Superior temporal gyrus (tissue), 1 donor: Measurements from ENCODE around the gene TRIM40.
"Not testable (repeated sequence)": the region's sequence is repeated elsewhere in the genome, so short reads cannot be mapped to it uniquely, and the experiment has no call there.

Source experiments
- DNase-seq: peaks from one replicate; pipeline ENCODE4 v3.0.0-alpha.2; 2016; ENCODE audit errors: extremely low spot score

TRIM40 gene

GRCh38 chr6:30163090-30163917 lies 27.4 kb downstream of the TRIM40 start, which contains the start of gene TRIM15:
Gene TRIM15, plus strand, starts transcription at chr6:30163546. Its CDS starts 139 bp downstream, at chr6:30163685.
- no peak for DNase-seq

DNA sequence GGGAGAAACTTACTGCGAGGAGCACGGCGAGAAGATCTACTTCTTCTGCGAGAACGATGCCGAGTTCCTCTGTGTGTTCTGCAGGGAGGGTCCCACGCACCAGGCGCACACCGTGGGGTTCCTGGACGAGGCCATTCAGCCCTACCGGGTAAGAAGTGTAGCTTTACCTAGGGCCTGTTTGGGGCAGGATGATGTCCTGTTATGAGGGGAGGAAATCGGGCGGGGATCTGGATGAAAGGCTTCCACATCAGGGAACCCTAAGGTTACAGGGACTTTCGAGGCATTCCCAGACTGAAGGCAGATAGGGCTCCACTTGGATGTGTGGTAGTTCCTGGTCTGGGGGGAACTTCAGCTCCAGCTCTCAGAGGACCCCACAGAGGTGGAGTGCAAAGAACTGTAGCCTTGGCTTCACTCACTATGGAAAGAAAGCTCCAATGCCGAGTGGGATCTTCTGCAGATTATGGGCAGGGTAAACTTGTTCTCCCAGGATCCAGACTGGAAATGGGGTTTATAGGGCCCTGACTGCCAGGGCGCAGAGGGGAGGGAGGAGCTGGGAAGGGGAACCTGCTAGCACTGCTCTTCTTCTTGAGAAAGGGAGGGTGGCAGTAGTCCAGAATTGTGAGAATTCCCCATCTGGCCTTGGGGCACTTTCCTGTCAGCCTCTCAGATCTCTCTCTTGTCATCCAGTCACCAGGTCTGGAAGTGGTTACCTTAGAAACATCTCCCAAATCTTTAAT lies 28.1 kb downstream of the TRIM40 start:
- no peak for DNase-seq

GRCh38 chr6:30164714-30165113 lies 28.8 kb downstream of the TRIM40 start:
- DNase-seq, result no peak

GRCh38 chr6:30165238-30165637 lies 29.3 kb downstream of the TRIM40 start:
- not testable (repeated sequence) for DNase-seq

DNA sequence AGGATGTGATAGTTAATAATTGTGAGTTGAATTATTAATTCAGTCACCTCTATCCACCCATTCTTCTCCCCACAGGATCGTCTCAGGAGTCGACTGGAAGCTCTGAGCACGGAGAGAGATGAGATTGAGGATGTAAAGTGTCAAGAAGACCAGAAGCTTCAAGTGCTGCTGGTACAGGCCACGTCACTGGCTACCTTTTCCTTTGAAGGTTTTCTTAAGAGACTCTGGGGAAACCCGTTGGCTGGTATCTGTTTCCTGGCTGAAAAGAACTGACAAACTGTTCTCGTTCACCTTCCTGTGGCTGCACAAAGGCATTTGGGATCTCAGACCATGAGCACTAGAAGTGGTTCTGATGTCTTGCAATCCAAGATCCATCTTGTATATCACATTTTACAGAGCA lies 31.2 kb downstream of the TRIM40 start:
- no peak for DNase-seq

- DNase-seq, result no peak
Measured at GRCh38 chr6:30168741-30169140, 32.8 kb downstream of the TRIM40 start.

DNA sequence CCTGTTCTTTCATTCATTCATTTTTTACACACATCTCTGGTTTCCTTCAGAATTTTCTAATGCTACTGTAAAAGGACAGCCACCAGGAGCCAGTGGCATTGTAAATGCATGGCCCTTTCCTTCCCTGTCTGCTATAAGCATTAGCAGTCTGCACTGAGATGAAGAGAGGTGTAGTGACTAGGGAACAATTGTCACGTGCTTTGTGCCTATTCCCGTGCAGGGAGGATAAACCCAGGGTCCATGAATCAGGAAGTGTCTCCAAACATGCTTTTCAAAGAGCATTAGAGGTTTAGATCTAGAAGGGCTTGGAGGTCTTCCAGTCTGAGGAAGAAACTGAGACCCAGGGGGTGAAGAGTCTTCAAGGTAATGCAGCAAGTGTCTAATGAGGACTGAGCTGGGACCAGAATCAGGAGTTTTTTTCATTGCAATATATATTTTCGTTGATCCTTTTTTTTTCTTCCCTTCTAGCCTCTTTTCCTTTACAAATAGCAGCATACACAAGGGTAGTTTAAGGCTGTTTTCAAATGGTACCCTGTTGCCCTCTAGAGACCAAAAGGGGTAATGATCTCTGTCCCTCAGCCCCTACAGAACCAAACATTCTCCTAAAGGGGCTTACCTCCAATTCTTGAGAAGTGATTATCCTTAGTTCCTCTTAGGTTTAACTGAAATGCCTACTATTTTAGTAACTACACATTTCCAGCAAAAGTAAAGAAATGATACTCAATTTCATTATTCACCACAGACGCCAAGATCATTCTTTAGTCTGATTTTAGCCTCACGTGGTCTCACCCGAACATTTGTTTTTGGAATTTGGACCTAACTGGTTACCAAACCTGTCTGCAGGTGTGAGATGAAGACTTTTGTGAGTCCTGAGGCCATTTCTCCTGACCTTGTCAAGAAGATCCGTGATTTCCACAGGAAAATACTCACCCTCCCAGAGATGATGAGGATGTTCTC lies 34.0 kb downstream of the TRIM40 start:
- peak; percentile 72 for DNase-seq

DNA sequence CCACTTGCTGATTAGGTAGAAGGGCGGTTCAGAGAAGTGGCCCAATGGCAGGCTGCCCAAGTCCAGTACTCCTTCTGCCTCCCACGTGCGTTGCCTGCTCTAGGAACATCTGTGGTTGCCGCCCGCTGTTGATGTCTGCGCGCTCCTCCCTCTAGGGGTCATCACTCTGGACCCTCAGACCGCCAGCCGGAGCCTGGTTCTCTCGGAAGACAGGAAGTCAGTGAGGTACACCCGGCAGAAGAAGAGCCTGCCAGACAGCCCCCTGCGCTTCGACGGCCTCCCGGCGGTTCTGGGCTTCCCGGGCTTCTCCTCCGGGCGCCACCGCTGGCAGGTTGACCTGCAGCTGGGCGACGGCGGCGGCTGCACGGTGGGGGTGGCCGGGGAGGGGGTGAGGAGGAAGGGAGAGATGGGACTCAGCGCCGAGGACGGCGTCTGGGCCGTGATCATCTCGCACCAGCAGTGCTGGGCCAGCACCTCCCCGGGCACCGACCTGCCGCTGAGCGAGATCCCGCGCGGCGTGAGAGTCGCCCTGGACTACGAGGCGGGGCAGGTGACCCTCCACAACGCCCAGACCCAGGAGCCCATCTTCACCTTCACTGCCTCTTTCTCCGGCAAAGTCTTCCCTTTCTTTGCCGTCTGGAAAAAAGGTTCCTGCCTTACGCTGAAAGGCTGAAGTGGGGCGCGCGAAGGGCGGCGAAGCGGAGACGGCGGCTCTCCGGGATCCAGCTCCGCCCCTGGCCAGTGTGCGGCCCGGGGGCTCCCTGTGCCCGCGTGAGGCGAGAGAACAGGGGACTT lies 35.9 kb downstream of the TRIM40 start:
- no peak for DNase-seq

DNA sequence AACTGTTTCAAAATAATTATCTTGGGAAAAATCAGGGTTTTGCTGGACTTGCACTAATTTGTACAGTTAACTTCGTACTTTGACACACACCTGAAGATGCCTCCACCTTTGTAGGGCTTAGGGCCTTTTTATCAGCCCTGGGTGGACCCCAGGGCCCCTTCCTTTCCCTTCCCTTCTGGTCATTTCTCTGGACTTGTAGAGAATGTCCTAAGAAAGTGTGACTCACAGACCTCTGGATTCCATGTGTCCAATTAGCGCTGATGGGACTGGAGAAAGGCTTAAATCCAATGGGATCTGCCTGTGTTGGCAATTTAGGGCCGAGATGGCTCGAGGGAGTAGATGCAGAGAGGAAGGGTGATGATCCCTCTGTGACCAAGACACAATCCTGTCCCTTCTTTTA lies 36.7 kb downstream of the TRIM40 start:
- DNase-seq, result no peak

DNA sequence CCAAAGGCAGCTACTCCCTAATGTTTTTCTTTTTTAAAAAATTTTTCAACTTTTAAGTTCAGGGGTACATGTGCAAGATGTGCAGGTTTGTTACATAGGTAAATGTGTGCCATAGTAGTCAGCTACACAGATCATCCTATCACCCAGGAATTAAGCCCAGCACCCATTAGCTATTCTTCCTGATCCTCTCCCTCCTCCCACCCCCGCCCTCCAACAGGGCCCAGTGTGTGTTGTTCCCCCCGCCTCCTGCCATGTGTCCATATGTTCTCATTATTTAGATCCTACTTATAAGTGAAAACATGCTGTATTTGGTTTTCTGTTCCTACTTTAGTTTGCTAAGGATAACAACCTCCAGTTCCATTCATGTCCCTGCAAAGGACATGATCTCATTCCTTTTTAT lies 39.8 kb downstream of the TRIM40 start:
- DNase-seq, result no peak

- DNase-seq, result no peak
Measured at GRCh38 chr6:30178837-30179236, 42.9 kb downstream of the TRIM40 start.

GRCh38 chr6:30180145-30180544 lies 44.2 kb downstream of the TRIM40 start:
- DNase-seq, result no peak

GRCh38 chr6:30184417-30185031 lies 48.6 kb downstream of the TRIM40 start:
- DNase-seq, result no peak

DNA sequence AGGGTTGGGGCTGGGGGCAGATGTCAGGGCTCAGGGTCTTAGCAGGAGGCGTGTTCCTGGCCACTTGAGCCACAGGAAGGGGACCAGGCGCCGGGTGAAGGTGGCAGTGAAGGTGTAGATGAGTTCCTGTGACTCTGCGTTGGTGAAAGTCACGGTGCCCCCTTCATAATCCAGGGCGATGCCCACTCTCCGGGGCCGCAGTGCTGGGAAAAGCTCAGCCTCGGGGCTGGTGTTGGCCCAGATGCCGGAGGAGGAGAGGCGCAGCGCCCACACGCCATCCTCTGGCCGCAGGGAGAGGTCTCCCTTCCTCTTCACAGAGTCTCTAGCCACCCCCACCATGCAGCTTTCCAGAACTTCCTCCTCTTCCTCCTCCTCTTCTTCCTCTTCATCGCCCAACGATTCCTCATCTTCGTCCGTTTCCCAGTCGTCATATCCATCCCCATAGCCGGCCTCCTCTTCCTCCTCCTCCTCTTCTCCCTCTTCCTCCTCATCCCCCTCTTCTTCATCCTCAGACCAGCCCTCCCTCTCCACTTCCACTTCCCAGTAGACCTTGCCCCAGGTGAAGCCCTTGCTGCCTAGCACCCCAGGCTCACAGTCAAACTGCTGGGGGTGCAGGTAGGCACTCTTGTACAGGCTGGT lies 50.0 kb downstream of the TRIM40 start:
- DNase-seq, result no peak

DNA sequence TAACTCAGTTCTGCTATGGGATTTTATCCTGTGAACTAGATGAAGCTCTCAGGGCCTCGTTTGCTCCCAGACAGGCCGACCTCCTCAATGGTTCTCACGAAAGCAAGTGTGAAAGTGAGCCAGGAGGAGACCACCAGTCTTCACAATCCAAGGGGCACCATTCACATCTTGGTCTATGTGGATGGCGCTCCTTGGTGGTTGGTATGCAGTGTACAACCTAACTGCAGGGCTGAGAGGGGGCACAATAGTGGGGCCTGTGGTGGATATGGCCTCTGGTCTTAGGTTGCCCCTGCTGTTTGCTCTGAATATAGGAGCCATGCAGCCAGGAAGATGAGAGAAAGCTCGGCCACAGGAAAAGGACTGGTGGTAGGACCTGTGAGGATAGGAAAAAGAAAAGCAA lies 52.6 kb downstream of the TRIM40 start:
- no peak for DNase-seq

- DNase-seq, result no peak
Measured at GRCh38 chr6:30192076-30192475, 56.1 kb downstream of the TRIM40 start.

- DNase-seq, result no peak
Measured at GRCh38 chr6:30194797-30195690, 59.1 kb downstream of the TRIM40 start.

DNA sequence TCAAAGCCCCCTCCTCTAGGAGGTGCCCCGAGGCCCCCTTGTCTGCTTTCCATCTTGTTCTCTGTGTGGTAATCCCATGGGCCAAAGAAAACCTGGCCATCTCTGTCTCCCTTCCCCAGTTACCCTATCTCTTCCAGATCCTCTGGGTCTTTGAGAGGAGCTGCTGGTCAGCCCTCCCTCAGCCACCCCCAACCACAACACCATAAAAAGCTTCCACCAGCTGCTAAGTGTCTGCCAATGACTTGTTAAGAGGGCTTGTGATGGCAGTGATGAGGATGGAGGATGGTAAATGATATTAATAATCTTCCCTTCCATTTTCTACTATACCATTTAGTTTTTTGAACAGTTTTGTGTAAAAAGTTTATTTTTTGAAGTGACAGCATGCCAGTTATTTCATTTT lies 60.0 kb downstream of the TRIM40 start:
- DNase-seq, result no peak

DNA sequence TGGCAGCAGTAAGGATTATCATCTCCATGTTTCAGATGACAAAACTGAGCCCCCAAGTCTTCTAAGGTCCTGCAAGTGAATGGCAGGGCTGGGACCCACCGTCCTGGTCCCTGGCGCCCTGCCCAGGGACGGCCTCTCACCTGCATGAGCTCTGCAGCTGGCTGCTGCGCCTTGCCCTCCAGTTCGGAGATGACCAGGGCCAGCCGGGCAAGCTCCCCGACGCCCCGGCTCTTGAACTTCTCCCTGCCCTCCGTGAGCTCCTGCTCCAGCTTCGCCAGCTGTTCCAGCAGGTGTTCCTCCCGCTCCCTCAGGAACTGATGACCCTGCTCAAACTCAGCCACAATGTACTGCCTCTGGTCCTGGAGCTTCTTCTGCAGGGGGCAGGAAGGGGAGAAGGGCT lies 60.4 kb downstream of the TRIM40 start:
- no peak for DNase-seq
